ENCODE results near the gene KCNN3.

Gene KCNN3

GRCh38 chr1:154852845-154853244, 17.2 kb downstream of the KCNN3 start:
- Histone ChIP-seq H3K36me3 (replicated peaks; ENCODE audit: insufficient read depth, low read length) (no peaks in the 10 kb centered on the region), H3F3A (ENCODE audit: insufficient read depth, low read length) (no peaks in the 10 kb centered on the region), H3K4me2 (ENCODE audit: low read depth, low read length) (no peak overlapping the region), H3K79me2 (ENCODE audit: low read length) (peaks cover 81% of the 10 kb centered on the region), H3K4me3 (ENCODE audit: low read length) (no peak overlapping the region), H3K9ac (ENCODE audit: low read length) (no peak overlapping the region), H4K20me1 (ENCODE audit: insufficient read depth, low read length) (no peaks in the 10 kb centered on the region), H3K4me1 (ENCODE audit: low read length) (peaks cover 32% of the 10 kb centered on the region), H3K27ac (ENCODE audit: low read length) (no peak overlapping the region), H3K9me3 (replicated peaks; ENCODE audit: insufficient read depth, low read length) (no peaks in the 10 kb centered on the region), H3K9me2 (replicated peaks; ENCODE audit: insufficient read depth, low read length) (no peaks in the 10 kb centered on the region), H3K27me3 (replicated peaks; ENCODE audit: insufficient read depth, low read length) (no peaks in the 10 kb centered on the region), H2AFZ (ENCODE audit: low read length) (no peak overlapping the region)
- no peak for TF ChIP-seq EZH2 (optimal IDR thresholded peaks at IDR 0.05; ENCODE audit: low read depth, low read length)
- no peak for TF ChIP-seq EZH2phosphoT487 (IDR thresholded peaks at IDR 0.05; ENCODE audit: low read length)
- no peak for TF ChIP-seq CTCF (IDR thresholded peaks at IDR 0.05; ENCODE audit: low read length)
- DNase-seq: no peak

- no peak for DNase-seq
- H3K9ac ChIP-seq (ENCODE audit: low read length): no peak overlapping the region
- no peaks in the 10 kb centered on the region for H3K36me3 ChIP-seq (replicated peaks; ENCODE audit: insufficient read depth, low read length)
- H3F3A ChIP-seq (ENCODE audit: insufficient read depth, low read length): no peaks in the 10 kb centered on the region
- H4K20me1 ChIP-seq (ENCODE audit: insufficient read depth, low read length): no peaks in the 10 kb centered on the region
- no peak overlapping the region for H3K4me2 ChIP-seq (ENCODE audit: low read depth, low read length)
- peaks cover 21% of the 10 kb centered on the region for H3K4me1 ChIP-seq (ENCODE audit: low read length)
- H3K79me2 ChIP-seq (ENCODE audit: low read length): peaks cover 82% of the 10 kb centered on the region
- no peaks in the 10 kb centered on the region for H3K9me2 ChIP-seq (replicated peaks; ENCODE audit: insufficient read depth, low read length)
- H2AFZ ChIP-seq (ENCODE audit: low read length): no peak overlapping the region
- TF ChIP-seq EZH2phosphoT487 (IDR thresholded peaks at IDR 0.05; ENCODE audit: low read length): no peak
- no peak for TF ChIP-seq EZH2 (optimal IDR thresholded peaks at IDR 0.05; ENCODE audit: low read depth, low read length)
- no peak for TF ChIP-seq CTCF (IDR thresholded peaks at IDR 0.05; ENCODE audit: low read length)
- no peaks in the 10 kb centered on the region for H3K9me3 ChIP-seq (replicated peaks; ENCODE audit: insufficient read depth, low read length)
- no peaks in the 10 kb centered on the region for H3K27me3 ChIP-seq (replicated peaks; ENCODE audit: insufficient read depth, low read length)
- H3K27ac ChIP-seq (ENCODE audit: low read length): no peak overlapping the region
- H3K4me3 ChIP-seq (ENCODE audit: low read length): no peak overlapping the region
These were observed 18.5 kb downstream of the KCNN3 start for GRCh38 chr1:154851392-154852177.

GRCh38 chr1:154849645-154850131, 20.4 kb downstream of the KCNN3 start:
- H3K4me1 ChIP-seq (ENCODE audit: low read length): peaks cover 12% of the 10 kb centered on the region
- no peaks in the 10 kb centered on the region for H3K36me3 ChIP-seq (replicated peaks; ENCODE audit: insufficient read depth, low read length)
- no peaks in the 10 kb centered on the region for H3K27me3 ChIP-seq (replicated peaks; ENCODE audit: insufficient read depth, low read length)
- no peak for DNase-seq
- H4K20me1 ChIP-seq (ENCODE audit: insufficient read depth, low read length): no peaks in the 10 kb centered on the region
- H3K79me2 ChIP-seq (ENCODE audit: low read length): peaks cover 85% of the 10 kb centered on the region
- H3K9ac ChIP-seq (ENCODE audit: low read length): no peak overlapping the region
- H3F3A ChIP-seq (ENCODE audit: insufficient read depth, low read length): no peaks in the 10 kb centered on the region
- no peak overlapping the region for H3K4me2 ChIP-seq (ENCODE audit: low read depth, low read length)
- no peaks in the 10 kb centered on the region for H3K9me2 ChIP-seq (replicated peaks; ENCODE audit: insufficient read depth, low read length)
- H3K9me3 ChIP-seq (replicated peaks; ENCODE audit: insufficient read depth, low read length): no peaks in the 10 kb centered on the region
- no peak overlapping the region for H3K4me3 ChIP-seq (ENCODE audit: low read length)
- no peak overlapping the region for H2AFZ ChIP-seq (ENCODE audit: low read length)
- TF ChIP-seq EZH2 (optimal IDR thresholded peaks at IDR 0.05; ENCODE audit: low read depth, low read length): no peak
- no peak for TF ChIP-seq EZH2phosphoT487 (IDR thresholded peaks at IDR 0.05; ENCODE audit: low read length)
- TF ChIP-seq CTCF (IDR thresholded peaks at IDR 0.05; ENCODE audit: low read length): no peak
- H3K27ac ChIP-seq (ENCODE audit: low read length): no peak overlapping the region
